ENCODE results near the gene MTUS2.

MTUS2 gene

GRCh38 chr13:29270271-29270985 is 450.3 kb downstream of the MTUS2 start:
- peaks cover 0 to under 1% of the 10 kb centered on the region in 2 donors for H3K9me3 ChIP-seq (ENCODE audit: control insufficient read depth in 2 of 2, low read length in 2 of 2)
- H3K27me3 ChIP-seq (ENCODE audit: control insufficient read depth in 1 of 2, insufficient read depth in 2 of 2, low read length in 2 of 2), result no peaks in the 10 kb centered on the region
- H3K4me1 ChIP-seq (ENCODE audit: control insufficient read depth, insufficient read depth, low read length), result no peaks in the 10 kb centered on the region
- no peak overlapping the region for H3K4me3 ChIP-seq (ENCODE audit: low read length in 2 of 2)
- no peak overlapping the region for H3K27ac ChIP-seq (ENCODE audit: low read length)
- H3K36me3 ChIP-seq (ENCODE audit: control insufficient read depth in 2 of 2, insufficient read depth in 2 of 2, low read length in 2 of 2), result no peaks in the 10 kb centered on the region
- H3K9ac ChIP-seq (ENCODE audit: low read length in 2 of 2), result no peak overlapping the region

- H3K9me3 ChIP-seq (ENCODE audit: control insufficient read depth in 2 of 2, low read length in 2 of 2), result peaks cover 0 to 3% of the 10 kb centered on the region in 2 donors
- no peak overlapping the region for H3K9ac ChIP-seq (ENCODE audit: low read length in 2 of 2)
- no peak overlapping the region for H3K27ac ChIP-seq (ENCODE audit: low read length)
- H3K36me3 ChIP-seq (ENCODE audit: control insufficient read depth in 2 of 2, insufficient read depth in 2 of 2, low read length in 2 of 2), result no peaks in the 10 kb centered on the region
- H3K27me3 ChIP-seq (ENCODE audit: control insufficient read depth in 1 of 2, insufficient read depth in 2 of 2, low read length in 2 of 2), result no peaks in the 10 kb centered on the region
- H3K4me3 ChIP-seq (ENCODE audit: low read length in 2 of 2), result no peak overlapping the region
- no peaks in the 10 kb centered on the region for H3K4me1 ChIP-seq (ENCODE audit: control insufficient read depth, insufficient read depth, low read length)
Observed at GRCh38 chr13:29271606-29272005, 451.5 kb downstream of the MTUS2 start.

DNA sequence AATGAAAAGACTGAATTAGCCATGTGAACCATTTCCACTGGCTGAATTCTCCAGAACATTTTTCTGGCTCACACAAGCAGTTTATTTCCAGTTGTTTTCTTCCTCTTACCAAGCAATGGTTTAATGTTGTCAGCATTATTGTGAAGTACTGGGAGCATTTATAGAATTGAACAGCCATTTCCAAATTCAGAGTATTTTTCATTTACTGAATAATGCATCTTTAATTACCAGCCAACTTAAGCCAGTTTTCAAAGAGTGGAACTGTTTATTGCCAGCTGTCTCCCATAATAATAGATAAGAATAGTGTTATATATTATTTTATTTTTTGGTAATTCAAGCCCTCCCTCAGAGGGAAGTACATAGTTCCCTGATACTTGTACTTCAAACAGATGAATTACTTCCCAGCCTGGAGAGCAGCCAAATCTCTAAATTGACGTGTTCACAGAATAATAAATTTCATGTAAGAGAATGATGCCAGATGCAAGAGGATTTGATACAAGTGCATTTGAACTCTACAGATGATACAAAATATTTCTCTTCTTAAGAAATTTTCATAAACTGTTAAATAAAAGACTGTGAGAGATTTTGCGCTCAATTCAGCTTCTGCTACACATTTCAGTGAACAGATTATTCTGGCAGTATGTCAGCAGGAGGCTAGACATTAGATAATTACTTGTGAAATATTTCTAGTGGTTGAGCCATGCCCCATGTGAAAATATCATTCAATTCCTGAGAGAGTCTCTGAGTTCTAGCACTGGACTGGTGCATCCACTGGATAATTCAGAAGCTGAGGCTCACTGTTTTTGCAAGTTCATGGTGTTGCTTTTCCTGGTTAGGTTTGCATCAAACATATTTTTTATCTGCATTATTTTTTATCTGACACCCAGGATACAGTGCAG is 459.5 kb downstream of the MTUS2 start:
- no peaks in the 10 kb centered on the region for H3K4me1 ChIP-seq (ENCODE audit: control insufficient read depth, insufficient read depth, low read length)
- H3K36me3 ChIP-seq (ENCODE audit: control insufficient read depth in 2 of 2, insufficient read depth in 2 of 2, low read length in 2 of 2), result no peaks in the 10 kb centered on the region
- no peak overlapping the region for H3K4me3 ChIP-seq (ENCODE audit: low read length in 2 of 2)
- H3K27ac ChIP-seq (ENCODE audit: low read length), result no peak overlapping the region
- peaks cover 0 to 3% of the 10 kb centered on the region in 2 donors for H3K9me3 ChIP-seq (ENCODE audit: control insufficient read depth in 2 of 2, low read length in 2 of 2)
- H3K27me3 ChIP-seq (ENCODE audit: control insufficient read depth in 1 of 2, insufficient read depth in 2 of 2, low read length in 2 of 2), result no peaks in the 10 kb centered on the region
- H3K9ac ChIP-seq (ENCODE audit: low read length in 2 of 2), result no peak overlapping the region

- H3K27ac ChIP-seq (ENCODE audit: low read length), result no peak overlapping the region
- no peak overlapping the region for H3K4me3 ChIP-seq (ENCODE audit: low read length in 2 of 2)
- H3K4me1 ChIP-seq (ENCODE audit: control insufficient read depth, insufficient read depth, low read length), result no peaks in the 10 kb centered on the region
- H3K36me3 ChIP-seq (ENCODE audit: control insufficient read depth in 2 of 2, insufficient read depth in 2 of 2, low read length in 2 of 2), result no peaks in the 10 kb centered on the region
- H3K9me3 ChIP-seq (ENCODE audit: control insufficient read depth in 2 of 2, low read length in 2 of 2), result no peaks in the 10 kb centered on the region
- no peak overlapping the region for H3K9ac ChIP-seq (ENCODE audit: low read length in 2 of 2)
- no peaks in the 10 kb centered on the region for H3K27me3 ChIP-seq (ENCODE audit: control insufficient read depth in 1 of 2, insufficient read depth in 2 of 2, low read length in 2 of 2)
Observed at GRCh38 chr13:29281932-29282495, 461.9 kb downstream of the MTUS2 start.

GRCh38 chr13:29284726-29285125 is 464.6 kb downstream of the MTUS2 start:
- H3K27me3 ChIP-seq (ENCODE audit: control insufficient read depth in 1 of 2, insufficient read depth in 2 of 2, low read length in 2 of 2), result no peaks in the 10 kb centered on the region
- no peaks in the 10 kb centered on the region for H3K36me3 ChIP-seq (ENCODE audit: control insufficient read depth in 2 of 2, insufficient read depth in 2 of 2, low read length in 2 of 2)

DNA sequence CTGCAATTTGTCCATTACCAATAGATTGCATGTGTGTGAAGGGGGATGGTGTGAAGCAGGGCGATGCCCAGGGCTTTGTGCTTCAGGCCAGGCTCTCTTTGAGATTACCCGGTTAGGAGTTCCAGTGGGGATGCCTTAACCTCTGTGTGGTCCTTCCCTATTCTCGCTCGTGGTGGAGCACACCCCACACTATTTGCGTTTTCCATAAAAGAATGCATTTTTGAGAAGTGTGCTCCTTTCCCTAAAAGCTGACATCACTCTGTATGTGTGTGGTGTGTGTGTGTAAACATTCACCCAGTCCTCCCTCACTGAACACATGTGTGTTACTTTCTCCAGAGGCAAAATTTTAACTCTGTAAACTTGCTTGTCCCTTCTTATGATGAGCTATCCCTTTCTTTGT is 467.1 kb downstream of the MTUS2 start:
- no peak overlapping the region for H3K9ac ChIP-seq (ENCODE audit: low read length in 2 of 2)
- no peak overlapping the region for H3K27ac ChIP-seq (ENCODE audit: low read length)
- H3K36me3 ChIP-seq (ENCODE audit: control insufficient read depth in 2 of 2, insufficient read depth in 2 of 2, low read length in 2 of 2), result no peaks in the 10 kb centered on the region
- H3K9me3 ChIP-seq (ENCODE audit: control insufficient read depth in 2 of 2, low read length in 2 of 2), result no peaks in the 10 kb centered on the region
- H3K27me3 ChIP-seq (ENCODE audit: control insufficient read depth in 1 of 2, insufficient read depth in 2 of 2, low read length in 2 of 2), result no peaks in the 10 kb centered on the region
- H3K4me3 ChIP-seq (ENCODE audit: low read length in 2 of 2), result no peak overlapping the region
- H3K4me1 ChIP-seq (ENCODE audit: control insufficient read depth, insufficient read depth, low read length), result no peaks in the 10 kb centered on the region

More at GRCh38 chr13:29284726-29285125, 464.6 kb downstream of the MTUS2 start:
- H3K27ac ChIP-seq (ENCODE audit: low read length), result no peak overlapping the region
- no peak overlapping the region for H3K4me3 ChIP-seq (ENCODE audit: low read length in 2 of 2)
- H3K9me3 ChIP-seq (ENCODE audit: control insufficient read depth in 2 of 2, low read length in 2 of 2), result no peaks in the 10 kb centered on the region
- no peaks in the 10 kb centered on the region for H3K4me1 ChIP-seq (ENCODE audit: control insufficient read depth, insufficient read depth, low read length)
- H3K9ac ChIP-seq (ENCODE audit: low read length in 2 of 2), result no peak overlapping the region

DNA sequence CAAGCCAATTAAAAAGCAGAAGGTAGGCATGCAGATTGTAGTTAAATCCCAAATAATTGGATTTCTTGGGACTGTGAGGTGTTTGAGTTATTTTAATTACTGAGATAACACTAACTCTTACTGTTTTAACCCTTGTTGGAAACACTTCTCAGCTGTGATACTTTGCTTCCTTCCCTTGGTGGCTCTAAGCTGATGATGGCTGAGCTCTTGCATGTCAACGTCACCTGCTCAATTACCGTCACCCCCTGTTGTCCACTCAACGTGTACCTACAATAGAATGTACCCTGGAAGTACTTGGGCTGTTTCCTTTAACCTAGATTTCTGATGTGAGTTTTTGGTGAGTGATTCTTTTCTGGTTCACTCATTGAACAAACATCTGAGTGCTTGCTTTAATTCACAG is 471.9 kb downstream of the MTUS2 start:
- no peaks in the 10 kb centered on the region for H3K36me3 ChIP-seq (ENCODE audit: control insufficient read depth in 2 of 2, insufficient read depth in 2 of 2, low read length in 2 of 2)
- no peaks in the 10 kb centered on the region for H3K9me3 ChIP-seq (ENCODE audit: control insufficient read depth in 2 of 2, low read length in 2 of 2)
- H3K27ac ChIP-seq (ENCODE audit: low read length), result no peak overlapping the region
- no peak overlapping the region for H3K9ac ChIP-seq (ENCODE audit: low read length in 2 of 2)
- no peaks in the 10 kb centered on the region for H3K4me1 ChIP-seq (ENCODE audit: control insufficient read depth, insufficient read depth, low read length)
- no peak overlapping the region for H3K4me3 ChIP-seq (ENCODE audit: low read length in 2 of 2)
- no peaks in the 10 kb centered on the region for H3K27me3 ChIP-seq (ENCODE audit: control insufficient read depth in 1 of 2, insufficient read depth in 2 of 2, low read length in 2 of 2)

- no peak overlapping the region for H3K4me3 ChIP-seq (ENCODE audit: low read length in 2 of 2)
Observed at GRCh38 chr13:29294821-29295220, 474.7 kb downstream of the MTUS2 start.

DNA sequence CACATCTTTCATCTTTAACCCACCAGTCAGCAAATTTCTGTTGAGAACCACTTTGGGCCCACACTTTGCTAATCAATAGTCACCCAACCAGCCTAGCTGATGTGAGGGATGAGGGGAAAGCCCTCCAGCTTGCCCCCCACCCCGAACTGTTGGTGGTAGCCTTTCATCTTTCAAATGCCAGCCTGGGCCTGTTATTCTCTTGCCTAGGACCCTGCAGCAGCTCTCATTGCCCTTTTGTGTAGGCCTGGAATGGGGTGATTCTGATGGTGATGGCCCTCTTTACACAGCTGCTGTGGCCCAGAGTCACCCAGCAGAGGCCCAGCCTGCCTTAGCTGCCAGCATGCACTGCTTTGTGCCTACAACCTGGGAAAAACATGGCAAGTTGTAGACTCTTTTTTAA is 480.9 kb downstream of the MTUS2 start:
- Histone ChIP-seq H3K9me3 (ENCODE audit: control insufficient read depth in 2 of 2, low read length in 2 of 2) (peaks cover 4 to 7% of the 10 kb centered on the region in 2 donors), H3K27ac (ENCODE audit: low read length) (no peak overlapping the region), H3K4me3 (ENCODE audit: low read length in 2 of 2) (no peak overlapping the region), H3K27me3 (ENCODE audit: control insufficient read depth in 1 of 2, insufficient read depth in 2 of 2, low read length in 2 of 2) (no peaks in the 10 kb centered on the region), H3K36me3 (ENCODE audit: control insufficient read depth in 2 of 2, insufficient read depth in 2 of 2, low read length in 2 of 2) (no peaks in the 10 kb centered on the region), H3K9ac (ENCODE audit: low read length in 2 of 2) (no peak overlapping the region), H3K4me1 (ENCODE audit: control insufficient read depth, insufficient read depth, low read length) (no peaks in the 10 kb centered on the region)

More at GRCh38 chr13:29294821-29295220, 474.7 kb downstream of the MTUS2 start:
- no peak overlapping the region for H3K27ac ChIP-seq (ENCODE audit: low read length)
- no peaks in the 10 kb centered on the region for H3K9me3 ChIP-seq (ENCODE audit: control insufficient read depth in 2 of 2, low read length in 2 of 2)
- no peak overlapping the region for H3K9ac ChIP-seq (ENCODE audit: low read length in 2 of 2)
- no peaks in the 10 kb centered on the region for H3K27me3 ChIP-seq (ENCODE audit: control insufficient read depth in 1 of 2, insufficient read depth in 2 of 2, low read length in 2 of 2)
- no peaks in the 10 kb centered on the region for H3K4me1 ChIP-seq (ENCODE audit: control insufficient read depth, insufficient read depth, low read length)
- H3K36me3 ChIP-seq (ENCODE audit: control insufficient read depth in 2 of 2, insufficient read depth in 2 of 2, low read length in 2 of 2), result no peaks in the 10 kb centered on the region

- H3K9me3 ChIP-seq (ENCODE audit: control insufficient read depth in 2 of 2, low read length in 2 of 2), result peaks cover 7 to 15% of the 10 kb centered on the region in 2 donors
- H3K9ac ChIP-seq (ENCODE audit: low read length in 2 of 2), result no peak overlapping the region
- H3K4me3 ChIP-seq (ENCODE audit: low read length in 2 of 2), result no peak overlapping the region
- H3K4me1 ChIP-seq (ENCODE audit: control insufficient read depth, insufficient read depth, low read length), result no peaks in the 10 kb centered on the region
- no peak overlapping the region for H3K27ac ChIP-seq (ENCODE audit: low read length)
- no peaks in the 10 kb centered on the region for H3K36me3 ChIP-seq (ENCODE audit: control insufficient read depth in 2 of 2, insufficient read depth in 2 of 2, low read length in 2 of 2)
- H3K27me3 ChIP-seq (ENCODE audit: control insufficient read depth in 1 of 2, insufficient read depth in 2 of 2, low read length in 2 of 2), result no peaks in the 10 kb centered on the region
Observed at GRCh38 chr13:29304148-29304547, 484.0 kb downstream of the MTUS2 start.

Measured in stomach smooth muscle (tissue), 2 donors.